Mammary epithelial cell (primary cell): ENCODE data around the gene NEK3.

ENCODE experiments used
- EZH2 ChIP-seq: IDR thresholded peaks from 2 replicates; pipeline ENCODE4 v1.6.1; 2012; ENCODE audit warnings: low read length, inconsistent platforms, borderline replicate concordance
- TF ChIP-seq, protein P1 (sequence below), 2 donors: IDR thresholded peaks in 1 of 2; conservative IDR thresholded peaks in 1 of 2; 2 replicates each; pipeline ENCODE4 v1.5.1; 2011 to 2012; ENCODE audit warnings: inconsistent platforms in 2 of 2, low read length in 2 of 2, mild to moderate bottlenecking in 2 of 2, control low read depth in 1 of 2, low read depth in 1 of 2; ENCODE audit not compliant: insufficient read depth in 1 of 2; ENCODE audit errors: extremely low read depth in 1 of 2

GRCh38 chr13:52092087-52092486 is 67.3 kb downstream of the NEK3 start:
- TF ChIP-seq EZH2: no peak
- TF ChIP-seq, protein P1, sequence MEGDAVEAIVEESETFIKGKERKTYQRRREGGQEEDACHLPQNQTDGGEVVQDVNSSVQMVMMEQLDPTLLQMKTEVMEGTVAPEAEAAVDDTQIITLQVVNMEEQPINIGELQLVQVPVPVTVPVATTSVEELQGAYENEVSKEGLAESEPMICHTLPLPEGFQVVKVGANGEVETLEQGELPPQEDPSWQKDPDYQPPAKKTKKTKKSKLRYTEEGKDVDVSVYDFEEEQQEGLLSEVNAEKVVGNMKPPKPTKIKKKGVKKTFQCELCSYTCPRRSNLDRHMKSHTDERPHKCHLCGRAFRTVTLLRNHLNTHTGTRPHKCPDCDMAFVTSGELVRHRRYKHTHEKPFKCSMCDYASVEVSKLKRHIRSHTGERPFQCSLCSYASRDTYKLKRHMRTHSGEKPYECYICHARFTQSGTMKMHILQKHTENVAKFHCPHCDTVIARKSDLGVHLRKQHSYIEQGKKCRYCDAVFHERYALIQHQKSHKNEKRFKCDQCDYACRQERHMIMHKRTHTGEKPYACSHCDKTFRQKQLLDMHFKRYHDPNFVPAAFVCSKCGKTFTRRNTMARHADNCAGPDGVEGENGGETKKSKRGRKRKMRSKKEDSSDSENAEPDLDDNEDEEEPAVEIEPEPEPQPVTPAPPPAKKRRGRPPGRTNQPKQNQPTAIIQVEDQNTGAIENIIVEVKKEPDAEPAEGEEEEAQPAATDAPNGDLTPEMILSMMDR (conservative IDR thresholded peaks at IDR 0.05 in 1 of 2, IDR thresholded peaks at IDR 0.05 in 1 of 2; ENCODE audit: extremely low read depth in 1 of 2, insufficient read depth in 1 of 2, low read depth in 1 of 2, low read length in 2 of 2): no peak
